ENCODE results near the gene FBXO31.

The FBXO31 gene, protein sequence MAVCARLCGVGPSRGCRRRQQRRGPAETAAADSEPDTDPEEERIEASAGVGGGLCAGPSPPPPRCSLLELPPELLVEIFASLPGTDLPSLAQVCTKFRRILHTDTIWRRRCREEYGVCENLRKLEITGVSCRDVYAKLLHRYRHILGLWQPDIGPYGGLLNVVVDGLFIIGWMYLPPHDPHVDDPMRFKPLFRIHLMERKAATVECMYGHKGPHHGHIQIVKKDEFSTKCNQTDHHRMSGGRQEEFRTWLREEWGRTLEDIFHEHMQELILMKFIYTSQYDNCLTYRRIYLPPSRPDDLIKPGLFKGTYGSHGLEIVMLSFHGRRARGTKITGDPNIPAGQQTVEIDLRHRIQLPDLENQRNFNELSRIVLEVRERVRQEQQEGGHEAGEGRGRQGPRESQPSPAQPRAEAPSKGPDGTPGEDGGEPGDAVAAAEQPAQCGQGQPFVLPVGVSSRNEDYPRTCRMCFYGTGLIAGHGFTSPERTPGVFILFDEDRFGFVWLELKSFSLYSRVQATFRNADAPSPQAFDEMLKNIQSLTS

DNA sequence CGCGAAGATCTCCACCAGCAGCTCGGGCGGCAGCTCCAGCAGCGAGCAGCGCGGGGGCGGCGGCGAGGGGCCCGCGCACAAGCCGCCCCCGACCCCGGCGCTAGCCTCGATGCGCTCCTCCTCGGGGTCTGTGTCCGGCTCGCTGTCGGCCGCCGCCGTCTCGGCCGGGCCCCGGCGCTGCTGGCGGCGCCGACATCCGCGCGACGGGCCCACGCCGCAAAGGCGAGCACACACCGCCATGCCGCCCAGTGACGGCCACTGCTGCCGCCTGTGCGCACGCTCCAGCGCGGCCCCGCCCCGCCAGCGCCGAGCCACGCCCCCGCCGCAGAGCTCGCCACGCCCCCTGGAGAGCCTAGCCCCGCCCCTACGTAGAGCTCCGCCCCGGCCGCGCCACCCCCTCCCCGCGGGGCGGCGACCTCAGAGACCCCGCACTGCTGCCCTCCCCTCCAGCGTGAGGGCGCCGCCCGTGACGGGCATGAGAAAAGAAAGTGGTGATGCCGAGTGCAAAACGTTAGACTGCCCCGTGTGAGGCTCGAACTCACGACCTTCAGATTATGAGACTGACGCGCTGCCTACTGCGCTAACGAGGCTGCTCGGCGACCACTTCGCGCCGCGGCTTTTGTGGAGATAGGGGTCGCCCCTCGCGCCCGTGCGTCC lies at the start of gene FBXO31:
FBXO31 (minus strand) TSS at position 272 of the 657 bp plus-strand sequence; CDS start at position 240, 32 bp downstream.
- DNase-seq: peak; percentile 94

DNA sequence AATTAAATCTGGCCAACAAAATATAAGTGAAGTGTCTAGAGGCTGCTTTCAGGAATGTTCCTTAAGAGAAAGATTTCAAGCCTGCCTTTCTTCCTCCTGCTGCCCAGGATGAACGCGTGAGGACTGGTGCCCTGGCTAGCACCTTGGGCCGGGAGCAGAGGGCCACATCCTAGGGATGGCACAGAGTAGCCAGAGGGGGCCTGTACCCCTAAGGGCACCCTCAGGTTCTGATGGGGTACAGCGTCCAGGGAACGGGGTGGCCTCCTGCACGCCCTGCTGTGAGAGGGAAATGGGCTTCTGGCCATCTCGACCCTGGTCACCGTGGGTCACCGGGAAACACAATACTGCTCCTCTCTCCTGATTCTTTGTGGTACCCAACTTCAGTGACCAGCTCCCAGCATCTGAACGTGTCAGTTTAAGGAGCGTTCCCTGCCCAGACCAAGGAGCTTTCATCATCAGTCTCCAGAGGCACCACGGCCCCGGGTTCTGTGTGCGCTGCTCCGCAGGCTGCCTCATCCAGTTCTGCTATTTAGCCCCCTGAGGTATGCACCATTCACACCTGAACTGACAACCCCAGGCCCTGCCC lies 48.8 kb upstream of the FBXO31 start:
- no peak for DNase-seq

DNA sequence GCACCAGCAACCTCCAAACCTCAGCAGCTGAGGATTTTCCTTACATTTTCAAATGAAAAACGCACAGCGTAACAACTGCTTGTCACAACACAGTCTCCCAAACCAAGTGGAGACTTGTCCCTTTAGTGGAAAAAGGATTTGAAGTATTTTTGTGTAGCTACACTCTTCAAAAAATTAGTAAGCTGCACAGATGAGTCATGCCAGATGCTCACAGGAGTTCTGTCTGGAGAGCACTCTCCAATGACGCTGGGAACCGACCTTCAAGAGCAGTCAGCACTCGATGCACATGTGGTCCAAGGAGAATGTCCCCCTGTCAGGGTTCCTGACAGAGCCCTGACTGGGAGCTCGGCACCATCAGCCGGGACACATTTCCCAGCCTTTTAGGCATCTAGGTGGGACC lies 48.4 kb upstream of the FBXO31 start:
- peak; percentile 80 for DNase-seq

DNA sequence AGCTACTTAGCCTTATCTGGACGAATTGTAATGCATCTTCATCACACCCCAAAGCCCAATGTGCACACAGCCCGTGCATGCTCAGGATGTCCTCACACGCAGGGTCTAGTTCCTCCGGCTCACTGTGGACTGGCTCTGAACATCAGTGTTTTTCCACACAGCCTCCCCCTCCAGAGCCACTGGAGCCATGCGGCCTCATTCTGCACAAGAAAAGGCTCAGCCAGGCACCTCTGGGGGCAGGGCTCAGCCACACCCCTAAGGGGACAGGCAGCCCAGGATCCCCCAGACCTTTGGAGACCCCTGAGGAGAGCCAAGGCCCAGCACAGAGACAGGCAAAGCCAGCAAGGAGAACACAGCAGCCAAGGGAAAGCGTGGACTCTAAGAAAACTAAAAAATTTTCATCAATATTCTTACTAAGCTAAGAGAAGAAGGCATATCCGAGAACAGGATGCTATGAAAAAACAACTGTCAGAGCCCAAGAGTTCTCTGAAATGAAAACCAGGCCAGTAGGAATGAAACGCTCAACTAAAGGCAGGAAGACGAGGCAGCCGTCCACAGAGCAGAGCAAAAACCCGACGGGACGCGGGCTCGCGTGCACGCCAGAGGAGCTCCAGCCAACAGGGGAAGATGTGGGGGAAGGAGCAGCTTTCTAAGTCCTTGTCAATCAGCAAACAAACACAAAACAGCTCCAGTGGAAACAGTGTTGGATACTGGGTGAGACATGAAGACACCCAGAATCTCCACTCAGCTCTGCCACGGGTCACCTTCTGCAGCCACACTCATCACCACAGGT lies 43.0 kb upstream of the FBXO31 start:
- DNase-seq: no peak

DNA sequence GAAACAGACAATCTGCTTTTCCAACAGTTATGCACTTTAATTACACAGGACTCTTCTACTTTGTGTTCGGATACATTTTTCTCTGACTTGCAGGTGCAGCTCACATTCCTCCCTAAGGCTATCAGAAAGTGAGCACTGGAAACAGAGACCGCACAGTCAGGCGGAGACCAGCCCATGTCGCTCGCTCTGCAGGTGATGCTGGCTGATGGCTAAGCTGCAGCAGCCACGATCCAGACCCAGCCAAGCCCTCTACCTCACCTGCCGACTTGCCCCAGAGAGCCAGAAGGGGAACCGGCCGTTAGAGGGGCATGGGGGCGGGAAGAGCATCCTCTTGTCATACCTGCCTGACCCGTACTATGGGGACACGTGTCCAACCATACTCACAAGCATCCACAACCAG lies 42.4 kb upstream of the FBXO31 start:
- DNase-seq: no peak

DNA sequence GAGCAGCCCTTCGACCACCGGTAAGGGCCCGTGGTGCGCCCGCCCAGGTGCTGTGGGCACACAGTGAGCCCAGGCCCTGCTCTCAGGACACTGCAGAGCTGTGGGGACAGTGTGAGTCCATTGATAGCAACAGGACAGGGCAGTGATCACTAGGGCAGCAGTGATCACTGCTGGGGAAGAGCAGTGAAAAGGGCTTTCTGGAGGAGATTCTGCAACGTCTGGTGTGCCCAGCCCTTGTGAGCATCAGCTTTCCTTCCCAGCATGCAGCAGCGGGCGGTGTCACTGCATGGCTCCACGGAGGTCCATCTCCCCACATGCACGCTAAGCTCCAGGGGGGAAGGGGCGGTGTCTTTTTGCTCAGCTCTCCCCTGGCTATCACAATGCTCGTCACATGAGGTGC lies 40.7 kb upstream of the FBXO31 start:
- no peak for DNase-seq

DNA sequence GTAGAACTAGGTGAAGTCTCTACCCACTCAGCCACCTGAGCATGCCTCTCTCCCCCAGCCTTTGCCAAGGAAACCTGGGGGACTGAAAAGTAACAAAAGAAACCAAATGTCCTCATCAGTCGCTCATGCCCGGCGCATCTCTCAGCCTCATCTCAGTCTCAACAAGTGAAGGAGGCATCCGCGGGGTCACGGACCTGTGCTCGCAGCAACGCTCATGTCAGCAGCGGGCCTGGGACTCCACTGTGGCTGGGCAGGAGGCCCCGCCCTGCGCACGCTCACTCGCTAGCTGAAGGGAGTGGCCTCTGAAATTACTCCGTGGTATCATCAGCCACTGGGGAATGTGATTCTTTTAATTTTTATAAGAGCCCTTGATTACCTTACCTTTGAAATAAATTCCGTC lies 39.9 kb upstream of the FBXO31 start:
- DNase-seq: no peak

DNA sequence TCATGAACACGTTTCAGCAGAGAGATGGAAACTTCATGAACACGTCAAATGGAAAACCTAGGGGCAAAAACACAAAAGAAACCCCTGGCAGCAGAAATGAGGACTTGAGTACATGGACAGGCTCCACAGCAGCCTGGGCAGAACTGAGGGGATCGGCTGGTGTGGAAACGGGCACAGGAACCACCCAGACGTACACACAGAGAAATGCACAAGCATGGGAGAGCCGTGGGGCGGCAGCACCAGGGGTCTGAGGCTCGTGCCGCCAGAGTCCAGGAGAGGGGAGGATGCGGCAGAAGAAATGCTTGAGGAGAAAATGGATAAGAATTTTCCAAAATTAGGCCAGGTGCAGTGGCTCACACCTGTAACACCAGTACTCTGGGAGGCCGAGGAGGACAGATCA lies 38.5 kb upstream of the FBXO31 start:
- no peak for DNase-seq

DNA sequence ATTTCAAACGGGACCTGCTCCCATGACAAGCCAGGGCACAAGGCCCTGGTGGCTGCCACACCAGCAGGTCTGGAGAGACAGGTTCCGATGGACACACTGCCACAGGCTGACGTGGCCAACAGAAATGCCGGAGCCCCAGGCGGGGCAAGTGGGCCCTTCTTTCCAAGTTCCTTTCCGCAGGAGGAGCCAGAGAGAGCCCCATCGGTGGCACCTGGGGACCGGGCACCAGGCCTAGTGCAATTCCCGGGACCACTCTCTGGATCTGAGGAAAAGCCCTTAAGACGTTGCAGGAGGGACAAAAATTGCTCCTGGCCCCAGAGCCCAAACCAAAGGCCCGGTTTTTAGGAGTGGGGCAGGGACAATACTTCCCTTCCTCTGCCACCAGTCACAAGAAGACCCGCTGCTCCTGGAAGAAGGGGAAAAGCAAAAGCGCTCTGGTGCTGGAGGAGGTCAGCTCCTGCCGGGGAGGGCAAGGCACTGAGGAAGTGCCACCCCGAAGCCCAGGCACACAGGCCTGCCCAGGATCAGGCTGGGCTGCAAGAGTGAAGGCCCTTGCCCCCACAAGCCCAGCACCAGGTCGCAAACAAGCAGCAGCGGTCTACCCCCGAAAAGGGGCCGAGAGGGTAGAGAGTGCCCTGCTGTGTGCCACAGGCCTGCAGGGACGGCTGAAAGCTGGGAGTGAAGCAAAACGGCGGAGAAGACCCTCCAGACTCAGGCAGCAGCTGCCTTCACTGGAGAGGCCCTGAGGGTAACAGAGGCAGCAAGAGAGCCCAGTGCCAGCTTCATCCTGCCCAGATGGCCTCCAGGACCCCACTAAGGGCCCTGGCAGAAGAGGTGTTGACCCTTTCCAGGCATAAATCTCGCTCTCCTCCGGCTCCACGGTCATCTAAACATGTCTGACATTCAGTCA lies 37.7 kb upstream of the FBXO31 start:
- no peak for DNase-seq

DNA sequence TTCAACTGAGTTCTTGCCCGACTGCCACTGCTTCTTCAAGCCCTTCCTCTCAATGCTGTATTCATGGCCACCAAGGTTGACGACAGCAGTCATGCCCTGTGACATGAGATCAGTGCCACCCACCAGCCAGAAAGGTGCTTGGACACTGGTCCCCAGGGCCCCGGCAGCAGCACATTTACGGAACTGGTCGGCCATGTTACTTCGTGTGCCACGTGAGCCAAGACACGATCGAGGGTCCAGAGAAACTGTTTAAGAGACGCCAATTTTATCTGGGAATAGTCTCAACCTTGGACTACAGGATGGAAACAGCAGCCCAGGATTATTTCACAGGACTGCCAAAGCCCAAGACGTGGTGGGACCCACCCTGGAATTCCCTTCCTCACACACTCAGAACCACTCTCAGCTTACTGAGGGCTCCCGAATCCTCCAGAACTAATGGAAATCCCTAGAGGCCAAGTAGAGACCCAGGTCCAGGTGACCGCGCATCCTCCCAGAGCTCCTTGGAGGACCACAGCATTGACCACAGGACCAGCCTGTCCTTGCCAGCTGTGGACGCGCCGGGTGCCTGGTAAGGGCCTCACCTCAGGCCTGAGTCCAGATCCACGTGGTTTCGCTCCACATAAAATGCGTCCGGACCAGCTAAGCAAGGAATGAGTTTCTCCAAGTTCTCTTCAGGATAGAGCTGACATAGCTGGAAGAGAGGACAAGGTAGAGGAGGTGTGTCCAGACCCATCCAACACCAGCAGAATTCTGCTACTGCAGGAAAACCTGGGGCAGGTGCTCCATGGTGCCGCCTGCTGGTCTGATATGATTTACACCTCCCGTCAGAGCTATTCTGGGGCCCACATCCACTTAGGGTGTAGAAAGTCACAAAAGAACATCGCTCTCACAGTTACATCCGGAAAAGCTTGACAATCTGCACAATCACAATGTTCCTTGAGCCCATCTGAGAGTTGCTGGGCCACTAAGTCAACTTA lies 36.7 kb upstream of the FBXO31 start:
- DNase-seq: no peak

DNA sequence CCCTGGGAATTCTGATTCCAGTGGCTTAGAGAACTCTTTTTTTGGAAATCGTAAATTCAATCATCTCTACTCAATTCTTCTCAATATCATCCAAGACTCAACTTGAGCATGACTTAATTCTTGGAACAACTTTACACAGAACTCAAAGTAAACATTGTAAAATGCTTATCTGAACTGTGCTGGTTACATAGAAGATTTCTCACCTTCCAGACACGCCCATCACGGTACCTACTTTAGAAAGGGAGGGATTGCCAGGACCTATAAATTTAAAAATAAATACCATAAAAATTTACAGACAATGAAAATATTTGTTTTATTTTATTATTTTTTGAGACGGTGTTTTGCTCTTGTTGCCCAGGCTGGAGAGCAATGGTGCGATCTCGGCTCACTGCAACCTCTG lies 35.1 kb upstream of the FBXO31 start:
- no peak for DNase-seq

DNA sequence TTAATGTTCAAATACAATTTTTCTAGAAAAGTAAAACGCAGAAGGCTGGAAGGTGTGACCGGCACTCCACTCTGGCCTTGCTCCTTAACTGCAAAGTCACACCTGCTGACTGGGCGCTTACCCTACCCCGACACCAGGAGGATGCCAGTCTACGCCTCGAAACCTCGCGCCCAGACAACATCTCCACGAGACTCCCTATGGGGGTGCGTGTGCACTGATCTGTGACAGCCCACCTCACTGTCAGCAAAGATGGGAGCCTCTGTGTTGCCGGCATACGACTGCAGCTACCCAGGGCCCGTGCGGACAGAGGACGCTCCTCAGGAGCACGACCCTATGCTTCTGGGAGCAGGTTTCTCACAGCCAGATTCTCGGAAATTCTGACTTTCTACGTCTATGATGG lies 34.6 kb upstream of the FBXO31 start:
- DNase-seq: no peak

DNA sequence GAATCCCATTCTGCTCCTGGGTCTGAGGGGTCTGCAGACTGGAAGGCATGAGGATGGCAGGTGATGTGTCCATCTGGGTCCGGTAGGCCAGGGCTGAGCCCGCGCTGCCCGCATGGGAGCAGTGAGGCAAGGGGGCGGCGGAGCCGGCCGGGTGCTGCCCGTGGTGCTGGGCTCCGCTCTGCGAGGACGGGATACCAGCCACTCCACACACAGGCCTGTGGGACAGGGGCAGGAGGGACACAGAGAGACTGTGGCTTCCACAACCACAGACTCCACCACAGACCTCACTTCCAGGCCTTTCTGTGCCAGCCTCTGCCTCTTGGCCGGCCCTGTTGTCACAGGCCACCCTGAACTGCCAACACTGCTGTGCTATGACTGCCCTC lies 33.9 kb upstream of the FBXO31 start:
- DNase-seq: no peak

DNA sequence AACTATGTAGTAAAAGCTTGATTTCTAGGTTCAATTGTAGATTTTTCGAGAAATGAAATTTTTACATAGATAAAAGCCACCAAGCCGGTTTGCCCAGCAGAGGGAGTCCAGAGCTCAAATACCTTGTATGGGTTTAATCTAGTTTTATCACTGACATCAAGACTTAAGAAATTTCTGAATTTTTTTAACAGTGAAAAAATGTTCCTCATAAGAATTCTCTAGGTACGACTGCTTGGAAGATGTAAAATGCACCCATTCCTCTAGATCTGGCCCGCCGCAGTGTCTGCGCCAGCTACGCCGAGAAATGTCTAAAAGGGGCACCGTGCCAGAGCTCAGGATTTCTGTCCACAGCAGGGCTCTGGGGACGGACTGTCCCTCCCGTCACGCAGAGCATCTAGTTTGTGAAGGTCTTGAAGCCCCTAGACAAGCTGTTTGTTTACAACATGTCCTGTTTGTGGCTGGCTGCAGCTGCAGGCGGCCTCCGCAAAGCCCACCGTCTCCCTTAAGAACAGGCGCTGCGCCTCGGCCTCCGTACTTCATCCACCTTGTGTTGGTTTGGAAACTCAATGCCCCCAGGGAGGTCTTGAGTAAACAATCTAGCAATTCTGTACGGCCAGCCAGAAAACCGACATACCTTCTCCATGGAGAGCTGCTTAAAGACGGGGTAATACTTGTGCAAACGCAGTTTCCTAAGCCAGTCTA lies 33.4 kb upstream of the FBXO31 start:
- peak; percentile 56 for DNase-seq

DNA sequence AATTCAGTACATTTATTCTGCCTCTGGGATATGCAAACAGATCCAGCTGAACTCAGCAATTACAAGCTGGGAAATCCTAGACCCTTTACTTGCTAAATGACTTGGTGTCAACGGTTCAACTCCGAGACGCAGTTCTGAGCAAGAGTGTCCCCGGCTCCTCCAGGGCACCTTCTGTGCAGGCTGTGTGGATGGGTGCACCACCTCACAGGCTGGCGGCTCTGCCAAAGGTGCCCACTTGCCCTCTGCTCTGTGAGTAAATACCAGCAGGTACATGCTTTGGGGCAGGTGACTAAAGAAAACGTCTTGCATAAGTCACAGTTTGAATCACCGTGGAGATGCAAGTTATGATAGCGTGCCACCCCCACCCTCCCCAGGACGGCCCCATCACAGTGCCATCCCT lies 31.9 kb upstream of the FBXO31 start:
- DNase-seq: no peak

DNA sequence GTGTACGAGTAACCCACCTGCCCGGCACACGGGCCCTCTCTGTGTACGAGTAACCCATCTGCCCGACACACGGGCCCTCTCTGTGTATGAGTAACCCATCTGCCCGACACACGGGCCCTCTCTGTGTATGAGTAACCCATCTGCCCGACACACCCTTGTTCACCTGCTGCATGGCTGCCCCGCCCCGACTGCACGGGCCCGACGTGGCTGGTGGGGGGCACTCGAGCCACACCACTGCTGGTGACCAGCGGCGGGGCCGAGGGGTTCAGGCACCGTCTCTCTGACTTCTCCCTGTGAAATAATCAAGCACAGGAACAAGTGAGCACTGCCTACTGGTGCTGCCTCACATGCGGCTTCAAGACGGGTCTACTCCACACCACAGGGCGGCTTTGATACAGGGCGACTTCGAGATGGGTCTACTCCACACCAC lies 30.7 kb upstream of the FBXO31 start:
- DNase-seq: no peak

DNA sequence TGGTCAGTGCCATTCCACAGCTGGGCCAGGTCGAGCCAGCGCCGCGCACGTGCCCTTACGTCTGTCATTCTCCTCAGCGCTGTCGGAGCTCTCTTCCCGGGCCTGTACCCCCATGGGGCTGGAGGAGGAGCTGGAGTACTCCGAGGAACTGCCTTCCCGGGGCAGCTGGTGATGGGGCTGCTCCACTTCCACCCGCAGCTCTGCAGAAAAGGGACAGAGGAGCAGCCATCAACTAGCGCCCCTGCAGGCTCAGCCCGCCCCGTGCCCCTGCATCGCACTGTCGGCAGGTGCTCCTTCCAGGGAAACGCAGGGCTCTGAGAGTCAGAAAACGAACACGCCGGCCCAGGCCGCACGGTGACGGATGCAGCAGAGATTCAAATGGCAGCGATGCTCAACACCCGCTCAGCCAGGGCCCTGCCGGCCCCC lies 29.4 kb upstream of the FBXO31 start:
- no peak for DNase-seq

DNA sequence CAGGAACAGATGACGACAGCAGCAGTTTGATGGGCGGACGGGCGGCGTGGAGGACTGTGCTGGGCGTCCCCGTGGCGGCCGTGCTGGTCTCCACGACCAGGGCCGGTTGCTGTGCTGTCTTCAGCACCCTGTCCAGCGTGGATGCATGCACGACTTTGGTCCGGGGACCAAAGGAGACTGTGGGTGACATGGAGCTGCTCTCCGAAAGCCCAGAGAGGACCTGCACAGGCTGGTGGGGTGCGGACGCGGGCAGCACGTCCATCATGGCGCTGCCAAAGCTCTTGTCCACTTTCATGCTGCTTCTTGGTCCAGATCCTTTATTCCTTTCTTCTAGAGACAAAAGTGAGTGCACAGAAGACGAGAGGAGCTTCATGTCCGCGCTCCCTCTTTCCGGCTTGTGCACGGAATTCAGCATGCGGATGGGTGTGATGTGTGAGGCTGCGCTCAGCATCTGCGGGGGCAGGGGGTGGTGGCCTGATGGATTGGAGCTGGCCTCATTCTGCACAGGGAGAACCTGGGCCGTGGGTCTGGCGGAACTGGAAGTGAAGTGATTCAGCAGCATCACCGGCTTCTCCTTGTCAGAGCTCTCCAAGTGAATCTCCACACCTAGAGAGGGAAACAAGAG lies 28.9 kb upstream of the FBXO31 start:
- no peak for DNase-seq

Data from fibroblast of upper back skin (primary cell).